HG03460 (cell line): ENCODE measurements around the gene USP51.
"Not testable (repeated sequence)": the region's sequence is repeated elsewhere in the genome, so short reads cannot be mapped to it uniquely, and the experiment has no call there.

Experiments
- ATAC-seq: cut with Tn5 transposase; IDR thresholded peaks from one replicate; pipeline ENCODE4 v1.9.1; 2021; ENCODE audit not compliant: unreplicated experiment

The USP51 gene

DNA sequence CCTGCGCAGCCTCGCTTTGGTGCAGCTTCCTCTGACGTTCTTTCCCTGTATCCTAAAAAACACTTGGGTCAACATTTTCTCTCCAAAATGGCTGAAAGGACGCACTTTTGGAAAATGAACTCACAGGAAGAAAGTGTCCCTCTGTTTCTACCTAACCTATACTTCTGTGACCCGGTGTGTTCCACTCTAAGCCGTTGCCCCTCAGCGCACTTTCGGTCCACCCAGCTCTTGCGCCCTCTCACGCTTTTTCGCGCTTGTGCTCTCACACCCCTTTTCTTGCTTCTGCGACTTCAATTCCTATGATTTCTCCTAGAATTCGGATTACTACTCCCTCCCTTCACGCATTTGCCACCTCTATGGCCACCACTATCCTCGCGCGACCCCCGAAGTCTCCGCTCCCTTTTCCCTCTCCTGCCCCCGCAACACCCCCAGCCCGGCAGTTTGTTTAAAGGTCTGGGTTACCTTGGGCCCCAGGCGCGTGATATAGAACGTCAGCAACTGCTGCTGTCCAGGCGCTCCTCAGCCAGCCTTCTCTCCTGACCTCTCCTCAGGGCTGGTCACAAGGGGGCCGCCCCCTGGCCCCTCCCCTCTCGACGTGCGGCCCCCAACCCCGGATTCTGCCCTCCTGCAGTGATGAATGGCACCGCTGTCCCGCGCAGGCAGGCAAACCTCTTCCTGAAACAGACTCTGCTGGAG is at the start of gene USP51:
TSS of gene USP51 (minus strand) at position 535 of the 696 bp plus-strand sequence. CDS start 909 bp downstream, outside the sequence.
- ATAC-seq = peak; percentile 56

DNA sequence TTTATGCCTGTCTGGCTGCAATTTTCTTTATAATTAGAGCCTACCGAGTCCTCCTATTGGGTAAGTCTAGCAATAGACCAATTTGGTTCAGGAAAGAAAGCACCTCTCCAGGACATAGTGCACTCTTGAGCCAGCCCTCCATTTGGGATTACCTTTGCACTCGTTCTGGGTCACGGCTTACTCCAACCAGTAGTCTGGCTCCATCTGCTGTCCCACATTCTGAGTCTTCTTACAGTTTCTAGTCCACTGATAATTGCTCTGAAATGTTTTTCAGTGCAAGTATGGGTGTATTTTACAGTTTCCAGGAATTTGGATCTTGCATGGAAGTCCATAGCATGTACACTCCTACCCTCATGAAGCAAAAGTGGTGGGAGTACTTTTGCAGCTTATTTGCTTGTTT is 34.8 kb upstream of the USP51 start:
- no peak for ATAC-seq

DNA sequence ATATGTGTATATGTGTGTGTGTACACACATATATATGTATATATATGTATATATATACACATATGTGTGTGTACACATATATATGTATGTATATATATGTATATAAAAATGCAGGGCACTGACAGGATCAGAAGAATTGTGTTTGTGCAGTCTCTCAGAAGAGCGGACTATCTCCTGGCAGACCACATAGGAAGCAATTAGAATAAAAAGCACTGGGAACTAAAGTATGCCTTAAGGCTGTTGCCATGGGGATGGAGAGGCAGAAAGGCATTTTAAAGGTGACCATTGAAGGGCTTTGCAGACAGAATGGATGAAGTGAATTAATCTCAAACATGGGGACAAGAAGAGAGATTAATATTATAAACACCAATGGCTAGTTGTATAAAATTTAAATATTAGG is 33.7 kb upstream of the USP51 start:
- ATAC-seq = no peak

DNA sequence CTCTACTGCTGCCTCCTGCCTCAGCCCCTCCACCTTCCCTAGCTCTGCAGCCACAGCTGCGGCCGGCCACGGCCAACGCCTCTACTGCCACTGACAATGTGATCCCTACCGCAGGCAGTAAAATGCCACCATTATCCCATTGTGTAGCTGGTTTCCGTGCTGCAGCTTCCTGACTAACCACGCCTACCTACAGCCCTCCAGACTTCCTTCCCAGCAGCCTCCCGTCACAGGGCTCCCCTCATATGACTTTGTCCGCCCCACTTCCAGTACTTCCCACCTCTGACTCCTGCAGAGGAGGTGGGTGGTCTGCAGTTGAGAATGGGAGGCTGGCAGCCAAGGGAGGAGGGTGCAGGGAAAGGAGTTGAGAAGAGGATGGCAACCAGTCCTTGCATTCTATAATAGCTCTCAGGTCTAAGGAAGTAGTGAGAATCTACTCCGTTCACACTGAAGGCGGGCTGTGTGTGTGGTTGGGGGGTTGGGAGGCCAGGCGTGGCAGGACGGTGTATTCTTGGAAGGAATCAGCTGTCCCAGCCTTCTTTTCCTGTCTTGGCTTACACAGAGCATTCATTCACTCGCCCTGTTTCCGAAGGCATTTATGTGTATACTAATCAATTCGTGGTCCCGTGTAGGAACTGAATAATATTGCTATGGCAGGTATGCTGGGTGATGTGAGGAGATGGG is 33.1 kb upstream of the USP51 start:
- ATAC-seq = no peak

DNA sequence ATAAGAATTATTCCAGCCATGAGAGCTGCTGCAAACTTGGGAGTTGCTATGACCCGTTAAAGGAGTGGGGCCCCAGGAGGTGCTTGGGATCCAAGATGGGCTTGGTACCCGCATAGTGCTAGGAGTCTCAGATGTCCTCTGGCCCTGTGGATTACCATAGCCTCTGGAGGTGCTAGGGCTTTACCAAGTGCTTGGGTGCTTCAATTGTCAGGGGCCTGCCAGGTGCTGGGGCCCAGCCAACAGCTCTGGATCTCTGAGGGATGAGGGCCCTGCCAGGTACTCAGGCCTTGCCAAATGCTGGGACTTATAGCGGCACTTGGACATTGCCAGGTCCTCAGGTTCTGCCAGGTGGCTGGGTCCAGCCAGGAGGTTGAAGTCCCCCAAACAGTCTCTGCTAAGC is 32.0 kb upstream of the USP51 start:
- no peak for ATAC-seq

- ATAC-seq = not testable (repeated sequence)
These were observed 27.3 kb upstream of the USP51 start for GRCh38 chrX:55516794-55517481.

GRCh38 chrX:55513045-55513737 is 23.5 kb upstream of the USP51 start:
- not testable (repeated sequence) for ATAC-seq

DNA sequence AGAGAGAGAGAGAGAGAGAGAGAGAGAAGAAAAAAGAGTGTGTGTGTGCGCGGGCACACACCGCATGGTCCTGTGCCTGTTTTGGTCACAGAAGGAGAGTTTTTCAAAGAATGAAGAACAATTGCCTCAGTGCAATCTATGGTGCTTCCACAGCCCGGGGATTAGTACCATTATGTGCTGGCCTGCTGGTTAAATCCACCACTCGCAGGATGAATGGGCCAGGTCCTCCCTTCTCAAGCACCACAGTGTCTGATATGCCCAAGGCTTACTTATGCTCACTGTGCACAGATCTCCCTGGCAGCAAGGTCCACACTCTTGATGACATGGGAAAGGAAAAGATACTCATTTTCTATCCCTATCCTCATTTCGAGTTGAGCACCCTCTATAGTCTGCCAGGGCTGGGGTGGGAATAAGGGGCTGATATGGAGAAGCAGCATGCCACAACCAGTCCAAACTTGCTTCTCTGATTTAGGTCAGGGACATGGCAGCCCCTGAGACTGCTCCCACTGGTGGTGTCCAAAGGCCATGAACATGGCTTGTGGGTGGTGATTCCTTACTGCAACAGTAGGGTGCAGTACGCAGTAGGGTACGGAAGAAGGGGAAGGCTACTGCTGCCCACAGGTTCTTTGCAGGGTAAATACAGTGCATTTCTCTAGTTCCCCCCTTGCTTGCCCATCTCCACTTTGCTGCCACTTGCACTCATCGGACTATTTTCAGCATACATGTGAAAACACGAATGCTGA is 18.9 kb upstream of the USP51 start:
- not testable (repeated sequence) for ATAC-seq

DNA sequence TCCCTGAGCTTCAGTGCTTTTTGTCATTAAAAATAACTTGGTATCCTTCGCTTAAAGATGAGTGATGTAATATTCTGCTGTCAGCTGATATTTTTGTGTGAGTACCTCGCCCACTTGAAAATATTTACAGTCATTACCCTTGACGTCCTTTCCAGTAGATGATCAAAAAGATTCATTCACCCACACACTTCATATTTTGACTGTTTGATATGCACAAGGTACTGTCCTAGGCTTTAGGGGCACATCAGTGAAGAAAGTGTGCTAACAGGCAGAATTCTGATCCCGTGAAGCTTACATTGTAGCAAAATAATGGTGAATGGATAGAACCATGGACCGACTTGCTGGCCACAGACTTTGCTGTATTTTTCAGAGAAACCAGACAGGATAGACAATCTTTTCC is 18.1 kb upstream of the USP51 start:
- ATAC-seq = not testable (repeated sequence)

DNA sequence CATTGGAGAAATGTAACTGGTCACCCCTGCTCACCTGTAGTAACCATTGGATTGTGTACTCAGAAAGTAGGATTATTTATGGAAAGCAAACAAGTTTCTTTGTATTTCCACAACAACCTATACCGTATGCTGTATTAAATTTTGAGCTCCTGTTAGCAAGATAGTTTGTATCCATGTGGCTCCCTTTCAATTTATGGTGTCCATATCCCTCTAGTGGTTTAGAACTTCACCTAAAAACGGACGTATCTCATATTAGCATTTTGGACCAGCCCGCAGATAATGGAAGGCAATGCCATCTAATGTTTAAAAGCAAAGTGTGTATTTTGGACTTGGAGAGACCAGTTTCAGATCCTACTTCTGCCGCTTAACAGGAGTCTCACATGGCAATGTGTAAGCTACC is 17.4 kb upstream of the USP51 start:
- not testable (repeated sequence) for ATAC-seq

DNA sequence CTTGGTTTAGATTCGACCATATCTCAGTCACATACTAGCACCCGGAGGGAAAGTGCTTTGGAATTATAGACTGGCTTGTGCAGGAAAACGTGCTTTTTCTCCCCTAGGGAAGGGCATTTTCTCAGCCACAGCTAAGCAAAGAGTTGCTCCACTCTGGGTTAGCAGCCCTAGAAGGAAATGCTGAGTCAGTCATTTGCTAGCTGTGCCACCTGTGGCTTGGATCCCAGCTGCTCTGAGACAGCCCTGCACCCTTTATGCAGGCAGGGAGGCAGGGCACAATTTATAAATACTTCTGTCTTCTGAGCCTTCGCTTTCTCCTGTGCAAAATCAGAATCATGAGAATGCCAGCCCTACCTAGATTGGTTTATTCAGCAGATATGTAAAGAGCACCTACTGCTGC is 1.3 kb upstream of the USP51 start:
- no peak for ATAC-seq

DNA sequence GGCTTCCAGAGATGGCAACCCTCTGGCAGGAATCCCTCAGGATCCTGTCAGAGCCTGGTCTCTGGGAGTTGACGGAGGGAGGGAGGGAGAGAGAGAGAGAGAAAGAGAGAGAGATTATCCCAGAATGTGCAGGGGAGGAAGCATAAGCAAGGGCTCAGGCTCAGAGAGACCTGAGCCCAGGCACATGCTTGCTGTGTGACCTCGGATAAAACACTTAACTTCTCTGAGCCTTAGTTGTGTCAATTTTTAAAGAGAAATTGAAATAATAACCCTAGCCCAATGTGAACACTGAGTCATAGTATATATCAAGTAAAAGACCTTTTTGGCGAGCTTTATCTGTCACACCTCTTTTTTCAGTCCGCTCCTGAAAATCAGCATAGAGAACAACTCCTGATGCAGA is 473 bp upstream of the USP51 start:
- no peak for ATAC-seq

GRCh38 chrX:55488593-55489313 is 895 bp downstream of the USP51 start:
- peak; percentile 53 for ATAC-seq

DNA sequence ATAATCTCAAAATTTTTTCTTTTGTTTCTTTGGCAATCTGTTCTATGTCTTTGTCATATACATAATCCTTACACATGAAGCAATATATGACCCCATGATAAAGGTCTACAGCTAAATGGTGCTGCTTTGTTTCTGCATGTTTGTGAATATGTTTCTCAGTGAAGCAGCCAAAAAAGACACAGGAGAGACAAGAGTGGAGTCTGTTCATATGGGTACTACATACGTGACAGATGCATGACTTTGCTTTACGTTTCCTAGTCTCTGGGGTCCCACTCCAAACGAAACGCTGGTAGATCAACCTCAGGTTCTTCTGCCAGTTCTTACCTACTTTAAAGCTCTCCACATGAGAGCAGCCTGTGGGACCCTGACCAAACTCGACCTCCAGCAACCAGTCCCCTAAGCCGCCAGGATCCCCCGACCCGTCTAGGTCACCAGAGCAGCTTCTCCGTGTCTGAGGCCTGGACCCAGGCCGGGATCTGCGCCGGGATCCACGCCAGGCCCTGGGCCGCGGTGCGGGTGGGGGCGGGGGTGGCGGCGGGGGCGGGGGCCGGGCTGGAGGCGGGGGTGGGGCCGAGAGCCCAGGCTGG is 1.5 kb downstream of the USP51 start:
- peak; percentile 2 for ATAC-seq

GRCh38 chrX:55487143-55487542 is 2.5 kb downstream of the USP51 start:
- no peak for ATAC-seq

GRCh38 chrX:55486736-55487135 is 2.9 kb downstream of the USP51 start:
- ATAC-seq = no peak

DNA sequence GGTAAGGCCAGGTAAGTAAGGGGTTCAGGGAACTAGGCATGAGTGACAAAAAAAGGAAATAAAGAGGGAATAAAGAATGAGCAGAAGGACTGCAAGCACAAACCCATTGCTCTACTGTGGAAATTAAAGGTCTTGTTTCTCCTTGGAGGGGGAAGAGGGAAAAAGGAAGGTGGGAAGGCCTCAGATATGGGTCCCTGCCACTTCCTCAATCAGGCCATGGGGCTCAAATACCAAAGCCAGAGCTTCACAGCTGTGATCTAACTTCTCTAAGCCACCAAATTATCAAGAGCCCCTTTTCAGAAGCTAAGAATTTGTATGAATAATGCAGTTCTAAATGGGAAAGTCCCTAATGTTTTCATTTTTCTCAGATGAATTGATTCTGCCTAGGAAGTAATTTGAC is 4.7 kb downstream of the USP51 start:
- no peak for ATAC-seq

DNA sequence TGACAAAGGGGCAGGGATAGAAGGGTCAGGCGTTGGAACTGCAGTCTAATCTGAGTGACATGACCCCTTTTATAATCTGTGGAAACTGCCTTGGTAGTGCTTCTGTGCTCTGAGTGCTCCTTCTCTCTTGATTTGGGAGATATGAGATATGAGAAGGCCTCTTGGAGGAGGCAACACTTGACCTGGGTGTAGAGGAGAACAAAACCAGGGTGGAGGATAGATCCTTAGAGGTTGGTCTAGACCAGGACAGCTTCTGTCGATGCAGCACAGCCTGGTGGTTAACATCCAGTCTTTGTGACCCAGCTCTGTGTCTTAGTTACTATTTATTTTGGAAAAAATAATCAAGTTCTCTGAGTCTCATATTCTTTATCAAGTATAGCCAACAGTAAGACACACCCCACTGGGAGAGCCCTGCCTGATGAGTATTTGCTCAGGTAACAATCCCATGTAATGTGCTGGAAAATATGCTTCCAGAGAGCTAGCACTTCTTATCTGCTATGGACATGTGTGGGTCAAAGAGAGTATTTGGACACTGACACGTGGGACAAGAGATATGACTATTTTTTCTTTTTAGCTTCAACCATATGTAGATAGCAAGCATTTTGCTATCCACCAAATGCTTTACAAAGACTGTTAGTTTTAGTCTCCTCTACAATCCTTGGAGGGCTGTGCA is 9.1 kb downstream of the USP51 start:
- no peak for ATAC-seq

DNA sequence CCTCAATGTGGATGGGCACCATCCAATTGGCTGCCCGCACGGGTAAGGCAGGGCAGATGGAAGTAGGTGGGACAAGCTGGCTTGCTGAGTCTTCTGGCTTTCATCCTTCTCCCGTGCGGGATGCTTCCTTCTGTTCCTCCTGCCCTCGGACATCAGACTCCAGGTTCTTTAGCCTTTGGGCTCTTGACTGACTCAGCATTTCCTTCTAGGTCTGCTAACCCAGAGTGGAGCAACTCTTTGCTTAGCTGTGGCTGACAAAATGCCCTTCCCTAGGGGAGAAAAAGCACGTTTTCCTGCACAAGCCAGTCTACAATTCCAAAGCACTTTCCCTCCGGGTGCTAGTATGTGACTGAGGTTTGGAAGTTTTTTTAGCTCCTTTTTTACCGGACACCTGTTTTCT is 9.7 kb downstream of the USP51 start:
- ATAC-seq = not testable (repeated sequence)
